GM23248 (cell line): ENCODE measurements around the gene HAUS8.

ENCODE experiments used
- EZH2 ChIP-seq: fragments of 200-600 bp; sonication (generic); IDR thresholded peaks from 2 replicates; pipeline ENCODE4 v1.6.1; 2018; ENCODE audit warnings: antibody characterized with exemption, mild to moderate bottlenecking; ENCODE audit not compliant: insufficient read depth, poor library complexity, severe bottlenecking
- EZH2phosphoT487 ChIP-seq: fragments of 200-600 bp; sonication (generic); IDR thresholded peaks from 2 replicates; pipeline ENCODE4 v1.6.1; 2018; ENCODE audit warnings: antibody characterized with exemption, moderate library complexity, mild to moderate bottlenecking, low read depth; ENCODE audit not compliant: insufficient read depth

DNA sequence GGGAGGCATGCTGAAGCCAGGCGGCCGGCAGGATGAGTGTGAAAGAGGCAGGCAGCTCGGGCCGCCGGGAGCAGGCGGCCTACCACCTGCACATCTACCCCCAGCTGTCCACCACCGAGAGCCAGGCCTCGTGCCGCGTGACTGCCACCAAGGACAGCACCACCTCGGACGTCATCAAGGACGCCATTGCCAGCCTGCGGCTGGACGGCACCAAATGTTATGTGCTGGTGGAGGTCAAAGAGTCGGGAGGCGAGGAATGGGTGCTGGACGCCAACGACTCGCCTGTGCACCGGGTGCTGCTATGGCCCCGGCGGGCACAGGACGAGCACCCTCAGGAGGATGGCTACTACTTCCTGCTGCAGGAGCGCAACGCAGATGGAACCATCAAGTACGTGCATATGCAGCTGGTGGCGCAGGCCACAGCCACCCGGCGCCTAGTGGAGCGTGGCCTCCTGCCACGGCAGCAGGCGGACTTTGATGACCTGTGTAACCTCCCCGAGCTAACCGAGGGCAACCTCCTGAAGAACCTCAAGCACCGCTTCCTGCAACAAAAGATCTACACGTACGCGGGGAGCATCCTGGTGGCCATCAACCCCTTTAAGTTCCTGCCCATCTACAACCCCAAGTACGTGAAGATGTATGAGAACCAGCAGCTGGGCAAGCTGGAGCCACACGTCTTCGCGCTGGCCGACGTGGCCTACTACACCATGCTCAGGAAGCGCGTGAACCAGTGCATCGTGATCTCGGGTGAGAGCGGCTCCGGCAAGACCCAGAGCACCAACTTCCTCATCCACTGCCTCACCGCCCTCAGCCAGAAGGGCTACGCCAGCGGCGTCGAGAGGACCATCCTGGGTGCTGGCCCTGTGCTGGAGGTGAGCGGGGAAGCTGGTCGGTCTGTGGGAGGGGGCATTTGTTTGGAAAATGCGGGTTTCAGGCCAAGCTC is 26.7 kb upstream of the HAUS8 start:
- no peak for TF ChIP-seq EZH2
- TF ChIP-seq EZH2phosphoT487 = no peak
